ENCODE measurements around the gene HLA-E. TPM values are rescaled to one million over a fixed set of nuclear protein-coding genes. Genes with fewer than 3 reads are reported as not detected.
"Not testable (repeated sequence)": the region's sequence is repeated elsewhere in the genome, so short reads cannot be mapped to it uniquely, and the experiment has no call there.

The HLA-E gene
- total RNA-seq, 1 experiment from 2014 or later, result 125 TPM

- H4K20me1 ChIP-seq (ENCODE audit: insufficient read depth); H3K4me3 ChIP-seq; H3K36me3 ChIP-seq (ENCODE audit: low read depth); DNase-seq; BruUV-seq (replicated peaks); H3K27me3 ChIP-seq (ENCODE audit: insufficient read depth, low read depth); H3K9me2 ChIP-seq (ENCODE audit: insufficient read depth); H3K79me2 ChIP-seq (ENCODE audit: low read depth); intact Hi-C loops (cut with micrococcal nuclease; ENCODE audit: unreplicated experiment); H3K9me3 ChIP-seq (ENCODE audit: insufficient read depth, low read depth): not testable (repeated sequence)
- ChIA-PET CTCF (interaction anchor here (0.6 kb wide), 3 partner anchors 12 to 85 kb away, joined by 3 to 13 read pairs (median 4); no protein-coding TSS in a partner anchor), POLR2A (ENCODE audit: unreplicated experiment) (interaction anchor here (0.5 to 0.6 kb wide), 2 partner anchors 13 to 291 kb away, joined by 3 to 13 read pairs; no protein-coding TSS in a partner anchor)
- H2AFZ ChIP-seq, result 0 out of 2 replicates have a peak overlapping the region, but pooled peaks have one; percentile 9
- H3F3A ChIP-seq (ENCODE audit: insufficient read depth, low read depth), result peaks cover 23% of the 10 kb centered on the region
- peak overlapping the region; percentile 32 for H3K4me2 ChIP-seq
- H3K27ac ChIP-seq, result peak overlapping the region; percentile 25
- H3K4me1 ChIP-seq (replicated peaks; ENCODE audit: insufficient read depth), result peaks cover 34% of the 10 kb centered on the region
Observed at GRCh38 chr6:30529349-30529875, 40.1 kb downstream of the HLA-E start.

- ChIA-PET CTCF (interaction anchor here (0.6 kb wide), 1 partner anchor 85 kb away, joined by 13 read pairs; no protein-coding TSS in a partner anchor), POLR2A (ENCODE audit: unreplicated experiment) (interaction anchor here (0.5 kb wide), 1 partner anchor 14 kb away, joined by 13 read pairs; no protein-coding TSS in a partner anchor)
- Histone ChIP-seq H3K4me3 (no peak overlapping the region), H3K4me2 (peak overlapping the region; percentile 32), H3K9me3 (ENCODE audit: insufficient read depth, low read depth) (0 out of 2 replicates have a peak, but pooled peaks cover 7% of the 10 kb centered on the region), H4K20me1 (ENCODE audit: insufficient read depth) (no peaks in the 10 kb centered on the region), H3K79me2 (ENCODE audit: low read depth) (no peaks in the 10 kb centered on the region), H3F3A (ENCODE audit: insufficient read depth, low read depth) (peaks cover 23% of the 10 kb centered on the region), H2AFZ (0 out of 2 replicates have a peak overlapping the region, but pooled peaks have one; percentile 9), H3K9me2 (ENCODE audit: insufficient read depth) (no peaks in the 10 kb centered on the region), H3K4me1 (replicated peaks; ENCODE audit: insufficient read depth) (peaks cover 34% of the 10 kb centered on the region), H3K36me3 (ENCODE audit: low read depth) (no peaks in the 10 kb centered on the region), H3K27ac (peak overlapping the region; percentile 25), H3K27me3 (ENCODE audit: insufficient read depth, low read depth) (no peaks in the 10 kb centered on the region)
- intact Hi-C loops (cut with micrococcal nuclease; ENCODE audit: unreplicated experiment), result no loop called here
- BruUV-seq (replicated peaks), result no TSS peak
- no peak for DNase-seq
- TF ChIP-seq EZH2 (IDR thresholded peaks at IDR 0.05; ENCODE audit: low read depth), result no peak
- TF ChIP-seq, protein P1, sequence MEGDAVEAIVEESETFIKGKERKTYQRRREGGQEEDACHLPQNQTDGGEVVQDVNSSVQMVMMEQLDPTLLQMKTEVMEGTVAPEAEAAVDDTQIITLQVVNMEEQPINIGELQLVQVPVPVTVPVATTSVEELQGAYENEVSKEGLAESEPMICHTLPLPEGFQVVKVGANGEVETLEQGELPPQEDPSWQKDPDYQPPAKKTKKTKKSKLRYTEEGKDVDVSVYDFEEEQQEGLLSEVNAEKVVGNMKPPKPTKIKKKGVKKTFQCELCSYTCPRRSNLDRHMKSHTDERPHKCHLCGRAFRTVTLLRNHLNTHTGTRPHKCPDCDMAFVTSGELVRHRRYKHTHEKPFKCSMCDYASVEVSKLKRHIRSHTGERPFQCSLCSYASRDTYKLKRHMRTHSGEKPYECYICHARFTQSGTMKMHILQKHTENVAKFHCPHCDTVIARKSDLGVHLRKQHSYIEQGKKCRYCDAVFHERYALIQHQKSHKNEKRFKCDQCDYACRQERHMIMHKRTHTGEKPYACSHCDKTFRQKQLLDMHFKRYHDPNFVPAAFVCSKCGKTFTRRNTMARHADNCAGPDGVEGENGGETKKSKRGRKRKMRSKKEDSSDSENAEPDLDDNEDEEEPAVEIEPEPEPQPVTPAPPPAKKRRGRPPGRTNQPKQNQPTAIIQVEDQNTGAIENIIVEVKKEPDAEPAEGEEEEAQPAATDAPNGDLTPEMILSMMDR (conservative IDR thresholded peaks at IDR 0.05), result no peak
Observed at GRCh38 chr6:30530014-30530413, 40.7 kb downstream of the HLA-E start.

DNA sequence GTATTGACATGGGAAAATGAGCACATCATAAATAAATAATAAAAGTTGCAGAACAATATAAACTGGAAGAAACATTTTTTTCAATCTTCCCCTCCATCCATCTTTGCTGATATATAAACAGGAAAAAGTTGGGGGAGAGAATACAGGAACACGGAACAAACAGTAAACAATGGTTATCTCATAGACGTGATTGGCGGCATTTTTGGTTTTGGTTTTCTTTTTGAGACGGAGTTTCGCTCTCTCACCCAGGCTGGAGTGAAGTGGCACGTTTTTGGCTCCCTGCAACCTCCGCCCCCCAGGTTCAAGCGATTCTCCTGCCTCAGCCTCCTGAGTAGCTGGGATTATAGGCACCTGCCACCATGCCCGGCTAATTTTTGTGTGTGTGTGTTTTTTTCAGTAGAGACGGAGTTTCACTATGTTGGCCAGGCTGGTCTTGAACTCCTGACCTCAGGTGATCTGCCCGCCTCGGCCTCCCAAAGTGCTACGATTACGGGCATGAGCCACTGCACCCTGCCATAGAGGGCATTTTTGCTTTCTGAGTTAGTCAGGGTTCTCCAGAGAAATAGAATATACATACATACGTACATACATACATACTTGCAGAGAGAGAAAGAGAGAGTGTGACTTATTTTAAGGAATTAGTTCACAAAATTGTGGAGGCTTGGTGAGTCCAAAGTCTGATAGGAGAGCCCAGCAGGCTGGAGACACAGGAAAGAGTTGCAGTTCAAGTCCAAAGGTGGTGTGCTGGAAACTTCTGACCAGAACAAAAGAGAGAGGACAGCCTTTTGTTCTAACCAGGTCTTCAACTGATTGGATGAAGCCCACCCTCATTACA lies 44.4 kb downstream of the HLA-E start:
- H3K79me2 ChIP-seq (ENCODE audit: low read depth), result no peaks in the 10 kb centered on the region
- no peak overlapping the region for H3K27ac ChIP-seq
- intact Hi-C loops (cut with micrococcal nuclease; ENCODE audit: unreplicated experiment), result no loop called here
- no peak for DNase-seq
- no peaks in the 10 kb centered on the region for H3K27me3 ChIP-seq (ENCODE audit: insufficient read depth, low read depth)
- H3K9me2 ChIP-seq (ENCODE audit: insufficient read depth), result no peaks in the 10 kb centered on the region
- no peak overlapping the region for H2AFZ ChIP-seq
- H3K9me3 ChIP-seq (ENCODE audit: insufficient read depth, low read depth), result no peaks in the 10 kb centered on the region
- no peak overlapping the region for H3K4me3 ChIP-seq
- no peaks in the 10 kb centered on the region for H3K36me3 ChIP-seq (ENCODE audit: low read depth)
- no peak overlapping the region for H3K4me2 ChIP-seq
- peaks cover 12% of the 10 kb centered on the region; the same call in 1 of the 2 replicates for H3F3A ChIP-seq (ENCODE audit: insufficient read depth, low read depth)
- peaks cover 23% of the 10 kb centered on the region for H3K4me1 ChIP-seq (replicated peaks; ENCODE audit: insufficient read depth)
- no peak for TF ChIP-seq EZH2 (IDR thresholded peaks at IDR 0.05; ENCODE audit: low read depth)
- H4K20me1 ChIP-seq (ENCODE audit: insufficient read depth), result no peaks in the 10 kb centered on the region
- POLR2A ChIA-PET (ENCODE audit: unreplicated experiment), result interaction anchor here (0.6 to 0.7 kb wide), 2 partner anchors 49 to 785 kb away, joined by 3 to 47 read pairs; no protein-coding TSS in a partner anchor
- CTCF ChIA-PET, result interaction anchor here (0.6 to 0.9 kb wide), 2 partner anchors 11 to 21 kb away, joined by 5 to 7 read pairs; no protein-coding TSS in a partner anchor
- no TSS peak for BruUV-seq (replicated peaks)

DNA sequence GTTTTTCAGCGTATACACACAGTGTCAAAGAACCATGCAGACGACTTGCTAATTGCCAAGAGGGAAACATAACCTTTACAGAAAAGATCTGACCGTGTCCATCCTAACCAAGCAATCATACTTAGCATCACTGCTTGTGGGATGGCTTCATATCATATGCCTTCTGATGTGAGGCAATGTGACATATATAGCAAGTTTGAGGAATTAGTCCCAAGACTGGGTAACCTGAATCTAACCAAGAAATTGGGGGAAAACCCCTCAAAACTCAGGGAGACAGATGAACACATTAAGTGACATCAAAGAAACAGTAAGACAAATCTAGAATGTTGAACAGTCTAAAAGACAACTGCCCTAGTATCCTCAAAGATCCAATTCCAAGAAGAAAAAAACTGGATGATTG lies 48.6 kb downstream of the HLA-E start:
- H3K4me2 ChIP-seq, result no peak overlapping the region
- no peak overlapping the region for H3K4me3 ChIP-seq
- H3K36me3 ChIP-seq (ENCODE audit: low read depth), result no peaks in the 10 kb centered on the region
- CTCF ChIA-PET, result interaction anchor here (0.6 to 0.7 kb wide), 3 partner anchors 74 to 205 kb away, joined by 3 to 10 read pairs (median 3); no protein-coding TSS in a partner anchor
- DNase-seq, result no peak
- peaks cover 6% of the 10 kb centered on the region; the same call in 1 of the 2 replicates for H3K4me1 ChIP-seq (replicated peaks; ENCODE audit: insufficient read depth)
- POLR2A ChIA-PET (ENCODE audit: unreplicated experiment), result interaction anchor here (0.6 kb wide), 1 partner anchor 198 kb away, joined by 5 read pairs; no protein-coding TSS in a partner anchor
- no peak for TF ChIP-seq EZH2 (IDR thresholded peaks at IDR 0.05; ENCODE audit: low read depth)
- TF ChIP-seq, protein P1 (conservative IDR thresholded peaks at IDR 0.05), result no peak
- intact Hi-C loops (cut with micrococcal nuclease; ENCODE audit: unreplicated experiment), result no loop called here
- H3K79me2 ChIP-seq (ENCODE audit: low read depth), result no peaks in the 10 kb centered on the region
- no peaks in the 10 kb centered on the region for H3K9me2 ChIP-seq (ENCODE audit: insufficient read depth)
- H2AFZ ChIP-seq, result no peak overlapping the region
- H3F3A ChIP-seq (ENCODE audit: insufficient read depth, low read depth), result no peaks in the 10 kb centered on the region; the same call in none of the 2 replicates
- H3K9me3 ChIP-seq (ENCODE audit: insufficient read depth, low read depth), result no peaks in the 10 kb centered on the region
- H3K27ac ChIP-seq, result no peak overlapping the region
- H4K20me1 ChIP-seq (ENCODE audit: insufficient read depth), result no peaks in the 10 kb centered on the region
- no peaks in the 10 kb centered on the region for H3K27me3 ChIP-seq (ENCODE audit: insufficient read depth, low read depth)
- BruUV-seq (replicated peaks), result no TSS peak
